GM12892 (cell line): Measurements from ENCODE around the gene FRY.

ENCODE experiments used
- DNase-seq: peaks from one replicate; pipeline ENCODE4 v3.0.0; 2011; ENCODE audit not compliant: insufficient read length
- FAIRE-seq: peaks from 2 replicates; lab custom pipeline; 2011; peaks lifted over from hg19 to GRCh38; lab: Jason Lieb, UNC
- POLR2A ChIP-seq: IDR thresholded peaks from 2 replicates; pipeline ENCODE4 v1.6.1; 2011; ENCODE audit warnings: low read depth, low read length, control low read depth
- POLR2AphosphoS5 ChIP-seq: IDR thresholded peaks from 2 replicates; pipeline ENCODE4 v1.6.1; 2011; ENCODE audit warnings: low read depth, low read length, control low read depth
- TAF1 ChIP-seq: IDR thresholded peaks from 2 replicates; pipeline ENCODE4 v1.6.1; 2011; ENCODE audit warnings: low read depth, mild to moderate bottlenecking, control low read depth, low read length, borderline replicate concordance

Gene FRY

DNA sequence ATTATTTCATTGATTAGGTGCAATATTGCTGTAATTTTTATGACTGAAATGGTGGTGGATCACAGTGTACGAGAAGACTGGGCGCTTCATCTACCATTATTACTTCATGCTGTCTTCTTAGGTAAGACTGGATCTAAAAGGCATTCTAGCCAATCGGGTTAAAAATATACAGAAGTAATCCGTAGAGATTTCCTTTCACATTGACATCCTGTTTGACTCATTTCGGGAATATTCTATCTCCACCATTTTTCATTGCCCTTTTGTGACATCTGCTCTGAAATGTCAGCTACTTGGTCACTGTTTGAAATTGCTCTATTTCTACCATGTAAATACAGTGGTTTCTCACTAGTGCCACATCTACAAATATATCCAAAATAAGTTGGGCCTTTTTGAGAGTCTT, 193.3 kb downstream of the FRY start:
- TF ChIP-seq POLR2AphosphoS5 (no peak), TAF1 (no peak), POLR2A (no peak)
- FAIRE-seq (no peak), DNase-seq (no peak)

DNA sequence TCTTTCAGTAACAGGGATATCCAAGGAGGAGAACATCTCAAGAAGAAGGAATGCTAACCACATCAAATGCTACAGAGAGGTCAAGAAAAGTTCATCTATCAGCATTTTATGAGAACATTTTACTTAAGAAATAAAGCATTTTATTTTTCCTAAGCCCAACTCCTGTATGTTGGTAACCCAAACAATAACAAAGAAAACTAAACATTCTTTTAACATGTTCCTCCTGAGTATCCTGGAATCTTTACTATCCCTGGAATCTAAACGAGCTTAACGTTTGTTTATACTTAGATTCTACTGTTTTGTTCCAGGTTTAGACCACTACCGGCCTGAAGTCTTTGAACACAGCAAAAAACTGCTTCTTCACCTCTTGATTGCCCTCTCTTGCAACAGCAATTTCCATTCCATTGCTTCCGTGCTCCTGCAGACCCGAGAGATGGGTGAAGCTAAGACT, 193.9 kb downstream of the FRY start:
- FAIRE-seq: no peak
- TF ChIP-seq TAF1 (no peak), POLR2A (no peak), POLR2AphosphoS5 (no peak)
- no peak for DNase-seq

DNA sequence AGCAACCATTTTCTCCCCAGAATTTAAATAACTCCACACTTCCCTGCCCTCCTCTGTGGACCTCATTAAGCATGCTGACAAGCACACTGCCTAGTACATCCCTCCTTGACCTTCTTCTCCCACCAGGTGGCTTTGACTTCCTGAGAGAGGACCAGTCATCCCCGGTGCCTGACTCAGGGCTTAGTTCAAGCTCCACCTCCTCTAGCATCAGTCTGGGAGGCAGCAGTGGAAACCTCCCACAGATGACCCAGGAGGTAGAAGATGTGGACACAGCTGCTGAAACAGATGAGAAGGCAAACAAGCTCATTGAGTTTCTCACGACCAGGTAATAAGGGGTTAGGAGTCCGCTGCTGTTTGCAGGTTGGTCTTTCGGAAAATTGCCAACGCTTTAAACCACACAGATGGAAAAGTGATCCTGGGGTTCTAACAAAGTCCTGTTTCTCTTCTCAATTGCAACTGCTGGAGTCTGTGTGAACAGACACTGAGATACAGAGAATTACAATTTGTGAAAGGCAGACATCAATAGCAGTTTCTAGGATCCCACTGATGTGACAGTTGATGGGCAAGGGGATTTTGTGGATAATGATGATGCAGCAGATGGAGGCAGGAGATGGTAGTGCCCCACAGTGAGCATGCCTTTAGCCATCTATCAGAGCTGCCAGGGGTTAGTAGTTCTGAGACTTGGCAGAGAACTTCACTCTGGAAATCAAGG, 196.9 kb downstream of the FRY start:
- FAIRE-seq (no peak), DNase-seq (no peak)
- TF ChIP-seq TAF1 (no peak), POLR2A (no peak), POLR2AphosphoS5 (no peak)

DNA sequence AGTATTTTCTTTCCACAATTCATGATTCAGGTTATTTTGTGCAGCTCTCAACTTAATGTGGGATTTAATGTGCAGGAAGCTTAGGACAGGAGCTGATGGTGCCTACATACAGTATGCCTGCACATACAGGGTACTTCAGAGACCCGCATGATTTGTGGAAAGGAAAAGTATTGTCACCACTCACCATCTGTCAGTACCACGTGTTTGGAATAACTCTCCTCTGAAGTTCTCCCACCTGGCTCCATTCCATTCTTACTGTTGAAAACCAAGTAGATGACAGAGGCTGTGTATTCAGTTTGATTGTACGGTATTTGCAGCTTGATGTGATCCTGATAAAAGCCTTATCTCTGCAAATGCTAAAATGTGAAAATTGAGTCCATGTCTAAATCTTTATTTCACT, 197.9 kb downstream of the FRY start:
- TF ChIP-seq TAF1: no peak
- FAIRE-seq (no peak), DNase-seq (no peak)

DNA sequence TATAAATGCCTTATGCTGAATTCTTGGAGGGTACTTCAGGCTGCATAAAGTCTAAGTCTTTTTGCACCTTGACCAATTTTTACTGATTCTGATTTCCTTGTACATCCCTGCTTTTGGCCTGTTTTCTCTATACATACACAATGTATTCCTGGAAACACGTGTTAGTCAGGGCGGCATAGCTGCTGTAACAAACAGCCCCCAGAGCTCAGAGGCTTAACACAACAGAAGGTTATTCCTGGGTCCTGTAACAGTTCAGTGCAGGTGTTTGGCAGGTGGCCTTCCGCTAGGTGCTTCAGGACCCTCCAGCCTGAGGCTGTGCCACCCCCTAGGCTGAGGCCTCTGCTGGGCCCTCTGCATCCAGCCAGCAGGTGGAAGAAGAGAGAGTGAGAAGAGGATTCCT, 200.7 kb downstream of the FRY start:
- no peak for FAIRE-seq
- no peak for TF ChIP-seq POLR2AphosphoS5
- TF ChIP-seq POLR2A: no peak
- TF ChIP-seq TAF1: no peak
- no peak for DNase-seq

DNA sequence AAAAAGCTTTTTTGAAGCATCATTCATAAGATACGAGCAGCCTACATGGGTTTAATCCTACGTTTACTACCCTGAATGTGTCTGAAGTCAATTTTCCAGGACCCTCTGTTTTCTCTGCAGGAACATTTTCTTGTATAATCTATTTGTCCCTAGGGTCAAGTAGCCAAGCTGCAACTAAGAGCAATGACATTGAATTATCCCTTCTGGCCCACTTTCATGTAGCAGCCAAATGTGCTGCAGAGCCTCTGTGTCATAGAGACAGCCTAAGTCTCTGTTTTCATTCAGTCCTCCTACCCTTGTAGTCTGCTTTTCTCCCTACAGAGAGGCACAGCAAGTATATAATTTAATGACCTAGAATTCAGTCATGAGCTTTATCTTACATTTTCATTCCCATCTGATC, 201.5 kb downstream of the FRY start:
- DNase-seq (no peak), FAIRE-seq (no peak)
- TF ChIP-seq POLR2A: no peak
- TF ChIP-seq POLR2AphosphoS5: no peak
- TF ChIP-seq TAF1: no peak

DNA sequence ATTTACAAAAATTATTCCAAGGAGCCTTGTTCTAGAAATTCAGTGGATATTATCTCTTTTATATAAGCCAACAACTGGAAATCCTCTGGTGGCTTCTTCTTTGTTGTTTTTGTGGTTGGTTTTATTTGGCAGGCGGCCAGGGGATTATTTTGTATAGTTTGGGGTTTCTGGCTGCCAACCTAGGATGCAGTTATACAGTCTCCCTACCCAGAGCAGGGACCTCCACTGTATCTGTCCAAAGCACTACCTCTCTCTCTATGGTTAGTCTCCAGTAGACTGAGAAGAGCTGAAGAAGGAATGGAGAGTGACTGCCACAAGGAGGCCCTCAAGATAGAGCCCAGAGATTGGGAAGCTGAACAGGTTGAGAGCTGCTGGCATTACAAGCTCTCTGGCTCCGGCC, 203.3 kb downstream of the FRY start:
- no peak for DNase-seq
- TF ChIP-seq POLR2A (no peak), POLR2AphosphoS5 (no peak), TAF1 (no peak)
- FAIRE-seq: no peak

DNA sequence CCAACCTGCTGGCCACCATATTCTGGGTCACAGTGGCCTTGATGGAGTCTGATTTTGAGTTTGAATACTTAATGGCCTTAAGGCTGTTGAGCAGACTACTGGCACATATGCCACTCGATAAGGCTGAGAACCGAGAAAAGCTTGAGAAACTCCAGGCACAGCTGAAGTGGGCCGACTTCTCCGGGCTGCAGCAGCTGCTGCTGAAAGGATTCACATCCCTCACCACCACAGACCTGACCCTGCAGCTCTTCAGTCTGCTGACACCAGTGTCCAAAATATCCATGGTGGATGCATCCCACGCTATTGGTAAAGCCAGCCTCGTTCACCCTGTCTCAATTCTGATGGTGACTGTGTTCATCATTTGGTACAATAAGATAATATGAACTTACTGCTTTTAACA, 206.1 kb downstream of the FRY start:
- DNase-seq: no peak
- no peak for FAIRE-seq
- TF ChIP-seq POLR2A: no peak
- TF ChIP-seq TAF1: no peak
- TF ChIP-seq POLR2AphosphoS5: no peak

DNA sequence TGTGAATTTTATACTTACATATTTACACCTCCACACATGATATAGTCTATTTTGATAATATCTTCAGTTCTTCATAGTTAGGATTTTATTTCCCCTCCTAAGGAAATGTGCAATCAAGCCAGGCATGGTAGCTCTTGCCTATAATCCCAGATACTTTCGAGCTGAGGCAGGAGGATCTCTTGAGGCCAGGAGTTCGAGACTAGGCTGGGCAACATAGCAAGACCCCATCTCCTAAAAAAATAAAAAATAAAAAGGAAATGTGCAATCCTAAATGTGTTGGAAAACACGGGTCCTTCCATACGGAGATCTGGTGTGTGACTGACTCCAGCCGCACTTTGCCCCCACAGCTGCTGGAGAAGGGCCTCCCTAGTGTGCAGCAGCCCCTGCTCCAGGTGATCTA, 212.1 kb downstream of the FRY start:
- FAIRE-seq (no peak), DNase-seq (no peak)
- TF ChIP-seq TAF1 (no peak), POLR2A (no peak), POLR2AphosphoS5 (no peak)

DNA sequence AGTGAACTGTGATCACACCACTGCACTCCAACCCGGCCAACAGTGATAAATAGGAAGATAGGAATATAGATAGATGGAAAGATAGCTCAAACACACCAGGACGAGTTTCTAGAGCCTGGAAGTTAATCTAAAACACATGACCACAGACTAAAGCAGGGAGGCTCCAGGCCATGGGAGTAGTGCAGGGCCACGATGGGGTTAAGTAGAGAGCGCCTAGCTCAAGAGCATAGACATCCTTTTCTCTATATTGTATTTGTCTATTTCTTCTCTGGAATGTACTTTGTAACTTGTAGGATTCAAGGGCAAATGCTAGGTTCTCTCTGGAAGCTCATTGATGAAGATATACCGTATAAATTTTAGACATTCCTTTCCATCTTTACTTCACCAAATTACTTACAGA, 214.0 kb downstream of the FRY start:
- no peak for DNase-seq
- TF ChIP-seq TAF1: no peak
- no peak for TF ChIP-seq POLR2AphosphoS5
- no peak for TF ChIP-seq POLR2A
- no peak for FAIRE-seq

DNA sequence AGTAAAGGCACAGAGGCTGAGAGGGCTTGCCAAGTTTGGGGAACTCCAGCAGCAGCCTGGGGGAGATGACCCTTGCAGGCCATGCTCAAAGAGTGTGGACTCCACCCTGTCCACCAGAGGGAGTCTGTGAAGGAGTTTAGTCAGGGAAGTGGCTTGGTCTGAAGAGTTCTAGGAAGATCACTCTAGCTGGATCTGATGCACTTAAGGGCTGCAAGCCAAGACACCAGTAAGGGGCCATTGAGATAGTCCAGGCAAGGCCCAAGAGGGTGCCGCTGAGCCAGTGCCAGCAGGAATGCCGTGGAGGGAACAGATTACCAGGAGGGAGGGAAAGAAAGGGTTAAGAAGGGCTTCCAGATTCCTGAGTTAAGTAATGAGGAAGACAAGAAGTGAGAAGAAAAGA, 214.9 kb downstream of the FRY start:
- peak; percentile 25 for DNase-seq
- no peak for TF ChIP-seq POLR2A
- FAIRE-seq: peak; percentile 54

DNA sequence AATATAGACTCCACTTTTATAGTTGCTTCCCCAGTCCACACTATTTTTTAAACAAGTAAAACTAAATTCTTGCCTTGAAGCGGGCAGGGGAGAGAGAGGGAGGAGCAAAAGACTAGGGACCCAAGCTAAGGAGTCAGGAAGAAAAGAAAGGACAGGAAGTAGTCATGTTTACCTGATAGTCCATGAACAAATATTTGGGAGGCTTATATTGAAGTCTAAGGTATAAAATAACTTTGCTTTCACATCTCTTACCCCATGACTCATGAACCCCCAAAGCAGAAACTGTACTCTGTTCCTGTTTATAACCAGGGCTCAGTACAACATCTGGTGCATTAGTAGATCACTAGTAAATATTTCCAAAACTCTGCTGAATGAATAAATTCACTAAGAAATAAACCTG, 216.3 kb downstream of the FRY start:
- TF ChIP-seq POLR2A: no peak
- TF ChIP-seq TAF1: no peak
- FAIRE-seq (no peak), DNase-seq (no peak)

DNA sequence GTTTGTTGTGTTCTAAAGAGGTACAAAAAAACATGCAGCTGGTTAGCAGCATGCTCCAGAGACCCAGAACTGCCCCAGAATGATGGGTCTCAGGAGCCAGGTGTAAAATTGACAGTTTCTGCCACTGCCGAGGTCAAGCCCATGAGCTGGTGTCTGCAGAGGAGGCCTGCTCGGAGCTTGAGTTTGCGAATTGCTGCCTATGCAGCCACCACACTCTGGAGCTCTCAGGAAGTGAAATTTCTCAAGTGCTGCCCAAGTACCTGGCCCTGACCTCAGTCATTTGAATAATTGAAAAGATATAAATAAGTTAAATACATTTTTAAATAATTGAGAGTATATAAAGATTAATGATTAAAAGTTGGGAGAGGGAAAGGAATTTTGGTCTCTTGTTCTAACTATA, 217.2 kb downstream of the FRY start:
- FAIRE-seq (no peak), DNase-seq (no peak)
- TF ChIP-seq POLR2AphosphoS5 (no peak), TAF1 (no peak), POLR2A (no peak)
